A375 (cell line): ENCODE results near the gene ARHGDIA. TPM values are rescaled to one million over a fixed set of nuclear protein-coding genes. Genes with fewer than 3 reads are reported as not detected.

Experiments used
- total RNA-seq: library from RNA; depleted of rRNA; stranded (reverse); fragments of >200 nt; shearing (Covaris generic); gene quantifications from 2 replicates; pipeline ENCODE4 v1.2.3, GENCODE V29; 2014; rRNA removed

The ARHGDIA gene
- 229 and 255 TPM in 2 replicates for total RNA-seq

DNA sequence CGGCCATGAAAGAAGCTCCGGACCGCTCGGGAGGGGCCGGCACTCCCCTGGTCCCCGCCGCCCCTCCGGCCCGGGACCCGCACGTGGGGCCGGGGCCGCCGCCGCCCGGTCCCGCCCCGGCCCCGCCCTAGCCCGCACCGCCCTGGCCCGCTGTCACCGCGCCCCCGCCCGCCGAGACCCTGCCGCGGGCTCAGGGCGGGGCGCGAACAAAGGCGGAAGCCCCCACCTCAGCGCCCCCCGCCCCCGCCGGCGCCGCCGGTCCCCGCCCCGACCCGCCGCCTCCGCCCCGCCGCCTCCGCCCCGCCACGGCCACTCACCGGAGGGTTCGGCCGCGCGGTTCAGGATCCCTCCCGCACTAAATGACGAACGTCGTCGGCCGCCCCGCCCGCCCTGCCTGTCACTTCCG is at the start of gene ARHGDIA:
Gene ARHGDIA (minus strand): TSS at position 357 of the 406 bp plus-strand sequence. CDS start 1,407 bp downstream, outside the sequence.

DNA sequence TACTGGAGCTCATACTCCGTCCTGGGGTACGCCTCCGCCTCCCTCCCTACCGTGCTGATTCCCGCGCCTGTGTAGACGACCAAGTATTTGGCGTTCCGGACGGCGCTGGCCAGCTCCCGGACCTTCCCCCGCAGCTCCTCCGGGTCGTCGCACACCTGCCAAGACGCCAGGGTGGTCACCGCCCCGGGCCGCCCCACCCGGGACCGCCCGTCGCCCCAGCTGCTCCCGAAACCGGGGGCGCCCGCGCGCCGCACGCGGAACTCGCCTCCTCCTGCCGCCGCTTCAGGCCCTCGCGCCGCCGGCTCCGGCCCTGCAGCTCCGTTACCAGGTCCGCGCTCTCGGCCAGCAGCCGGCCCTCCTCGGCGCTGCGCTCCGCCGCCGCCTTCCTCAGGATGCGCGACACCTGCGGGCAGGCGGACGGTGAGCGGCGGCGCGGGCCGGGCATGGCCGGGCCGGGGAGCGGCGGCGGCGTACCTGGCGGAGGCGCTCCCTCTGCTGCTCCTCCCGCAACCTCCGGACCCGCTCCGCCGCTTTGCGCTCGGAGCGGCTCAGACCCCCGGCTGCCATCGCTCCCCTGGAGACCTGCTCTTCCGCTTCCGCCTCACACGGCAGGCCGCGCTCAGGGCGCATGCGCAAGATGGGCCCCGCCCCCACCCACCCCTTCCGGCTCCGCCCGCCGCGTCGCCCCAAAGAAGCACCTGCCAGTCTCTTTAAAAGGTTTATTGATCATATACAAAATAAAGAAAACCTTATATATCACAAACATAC is 46.6 kb upstream of the ARHGDIA start, which contains the start of gene SIRT7:
Gene SIRT7 (minus strand): TSS at position 612 of the 768 bp plus-strand sequence. CDS start 45 bp downstream, at position 567.

DNA sequence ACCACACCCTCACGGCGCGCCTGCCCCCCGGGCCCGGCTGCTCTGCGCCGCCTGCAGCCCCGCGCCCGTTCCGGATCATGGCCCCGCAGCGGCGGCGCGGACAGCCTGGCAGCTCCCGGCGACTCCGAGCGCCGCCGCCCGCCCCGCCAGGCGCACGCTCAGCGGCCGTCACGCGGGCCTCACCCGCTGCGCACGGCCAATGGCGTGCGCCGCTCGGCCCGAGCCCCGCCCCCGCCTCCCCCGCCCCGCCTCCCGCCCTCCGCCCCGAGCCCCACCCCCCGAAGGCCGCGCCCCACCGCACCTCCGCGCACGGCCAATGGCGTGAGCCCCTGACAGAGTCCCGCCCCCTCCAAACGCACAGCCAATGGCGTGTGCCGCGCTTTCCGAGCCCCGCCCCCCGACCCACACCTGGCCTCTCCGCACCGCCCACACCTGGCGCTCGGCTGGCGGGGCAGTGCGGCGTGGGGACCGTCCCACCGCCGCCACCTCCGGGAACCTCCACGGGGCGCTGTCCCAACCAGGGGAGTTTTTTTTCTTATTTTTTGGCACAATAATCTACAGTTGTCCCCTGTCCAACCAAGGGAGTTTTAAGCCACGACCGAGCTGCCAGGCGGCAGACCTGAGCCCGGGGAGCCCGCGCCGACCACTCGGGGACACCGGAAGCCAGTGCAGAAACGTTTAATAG is 40.3 kb upstream of the ARHGDIA start, which contains the start of gene PCYT2:
Gene PCYT2 (minus strand): TSS at position 123 of the 685 bp plus-strand sequence. CDS start 44 bp downstream, at position 79.

DNA sequence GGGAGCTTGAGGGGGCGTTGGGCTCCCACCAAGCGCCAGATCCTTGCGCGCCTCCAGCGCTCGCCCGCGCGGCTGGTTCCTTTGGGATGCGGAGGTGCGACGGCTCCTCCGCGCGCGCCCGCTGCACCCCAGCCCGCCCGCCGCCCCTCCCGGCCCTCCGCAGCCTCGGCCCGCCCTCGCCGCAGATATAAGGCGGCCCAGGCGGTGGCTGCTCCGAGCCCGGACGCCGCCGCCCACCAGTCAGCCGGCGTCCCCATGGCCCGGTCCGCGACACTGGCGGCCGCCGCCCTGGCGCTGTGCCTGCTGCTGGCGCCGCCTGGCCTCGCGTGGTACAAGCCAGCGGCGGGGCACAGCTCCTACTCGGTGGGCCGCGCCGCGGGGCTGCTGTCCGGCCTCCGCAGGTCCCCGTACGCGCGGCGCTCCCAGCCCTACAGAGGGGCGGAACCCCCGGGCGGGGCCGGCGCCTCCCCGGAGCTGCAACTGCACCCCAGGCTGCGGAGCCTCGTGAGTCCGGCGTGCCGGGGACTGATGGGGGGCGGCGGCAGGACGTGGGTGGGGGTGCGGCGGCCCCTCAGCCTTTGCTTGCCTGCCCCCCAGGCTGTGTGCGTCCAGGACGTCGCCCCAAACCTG is 31.0 kb upstream of the ARHGDIA start, which contains the start of gene NPB:
Gene NPB (plus strand): TSS at position 216 of the 630 bp plus-strand sequence. CDS start 40 bp downstream, at position 256.

DNA sequence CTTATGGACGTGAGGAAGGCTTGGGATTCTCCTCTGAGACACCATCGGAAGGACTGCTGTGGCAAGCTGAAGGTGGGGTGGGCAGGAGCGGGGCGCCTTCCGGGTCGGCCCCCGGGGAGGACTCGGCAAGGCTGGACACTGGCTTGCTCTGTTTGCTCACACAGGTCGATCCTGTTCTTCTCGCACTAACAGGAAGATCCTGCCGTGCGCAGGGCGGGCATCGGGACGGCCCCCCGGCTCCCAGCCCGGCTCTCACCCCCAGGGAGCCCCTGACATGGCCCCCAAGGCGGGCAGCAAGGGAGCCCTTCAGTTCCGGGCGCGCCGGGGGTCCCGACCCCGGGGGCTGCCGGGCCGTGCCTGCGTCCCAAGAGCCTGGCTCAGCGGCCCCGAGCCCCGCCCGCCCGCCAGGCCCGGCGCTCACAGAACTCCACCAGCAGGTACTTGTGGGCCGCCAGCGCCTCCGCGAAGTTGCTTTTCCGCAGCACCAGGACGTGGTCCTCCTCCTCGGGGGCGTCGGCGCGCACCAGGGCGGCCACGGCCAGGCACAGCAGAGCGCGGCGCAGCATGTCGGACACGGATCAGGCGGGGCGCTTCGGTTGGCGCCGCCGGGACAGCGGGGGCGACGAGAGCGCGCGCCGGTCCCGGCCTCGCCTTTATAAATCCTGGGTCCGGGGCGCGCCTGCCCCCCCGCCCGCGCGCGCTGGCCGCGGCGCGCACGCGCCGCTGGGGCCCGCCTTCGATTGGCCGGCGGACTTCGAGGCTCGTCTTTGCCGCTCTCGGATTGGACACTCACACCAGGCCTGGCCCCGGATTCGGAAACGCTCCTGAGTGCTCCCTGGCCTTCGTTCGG is 11.0 kb downstream of the ARHGDIA start, which contains the start of gene P4HB:
Gene P4HB (minus strand): TSS at position 630 of the 850 bp plus-strand sequence. CDS start 64 bp downstream, at position 566.

DNA sequence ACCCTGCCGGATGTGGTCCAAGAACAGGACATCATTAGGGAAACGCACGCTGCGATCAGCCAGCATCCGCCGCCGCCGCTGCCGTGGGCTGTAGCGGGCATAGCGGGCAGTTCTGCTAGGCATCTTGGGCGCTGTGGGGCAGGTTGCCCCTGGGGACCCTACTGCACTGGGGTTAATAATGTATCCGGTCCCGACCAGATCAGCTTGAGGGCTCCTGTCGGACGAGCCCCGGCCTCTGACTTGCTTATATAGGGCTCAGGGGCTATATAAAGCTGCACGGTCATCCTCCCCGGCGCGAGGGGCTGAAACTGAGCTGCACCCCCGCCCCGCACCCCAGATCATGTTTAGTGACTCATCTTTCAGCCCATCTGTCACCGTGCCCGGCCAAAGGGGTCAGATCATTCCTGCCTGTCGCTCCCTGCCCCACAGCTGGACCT is 36.3 kb downstream of the ARHGDIA start, which contains the start of gene PPP1R27:
Gene PPP1R27 (minus strand): TSS at position 220 of the 437 bp plus-strand sequence. CDS start 97 bp downstream, at position 123.

DNA sequence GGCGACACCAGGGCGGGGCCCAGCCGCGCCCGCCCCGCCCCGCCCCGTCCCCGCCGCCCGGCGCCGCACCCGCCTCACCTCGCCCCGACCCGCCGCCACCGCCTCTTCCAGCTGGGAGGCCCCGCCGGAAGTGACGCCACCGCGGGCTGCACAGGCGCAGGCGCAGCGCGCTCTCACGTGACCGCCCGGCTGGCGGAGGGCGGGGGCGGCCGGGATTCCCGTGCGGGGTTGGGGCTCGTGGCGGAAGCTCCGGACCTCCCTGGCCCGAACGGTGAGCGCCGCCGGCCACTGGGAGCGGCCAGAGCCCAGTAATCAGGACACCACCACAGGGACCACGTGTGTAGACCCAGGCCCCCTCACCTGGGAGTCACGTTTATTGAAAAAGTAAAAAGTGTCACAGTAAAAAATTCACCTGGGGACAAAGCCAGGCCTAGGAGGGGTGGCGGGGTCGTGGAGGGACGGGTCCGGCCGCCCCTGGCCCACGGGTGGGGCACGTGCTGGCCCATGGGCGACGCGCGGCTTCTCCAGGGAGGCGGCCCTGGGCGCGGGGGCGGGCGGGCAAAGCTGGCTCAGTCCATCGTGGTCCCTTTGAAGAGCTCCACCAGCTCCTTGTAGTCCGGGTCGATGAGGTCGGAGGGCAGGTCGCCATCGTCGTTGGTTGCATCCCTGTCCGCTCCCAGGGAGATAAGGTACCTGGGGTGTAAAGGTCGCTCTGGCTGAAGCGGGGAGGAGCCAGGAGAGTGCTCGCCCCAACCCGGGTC is 37.8 kb downstream of the ARHGDIA start, which contains the start of gene MCRIP1:
Gene MCRIP1 (minus strand): TSS at position 132 of the 761 bp plus-strand sequence. CDS start 8,785 bp downstream, outside the sequence.

Other genes starting within 250 kb of the ARHGDIA start
- 46.8 and 62.1 TPM in 2 replicates for gene NPLOC4, start 234.2 kb downstream of the ARHGDIA start, total RNA-seq
- gene TSPAN10, start 234.1 kb downstream of the ARHGDIA start, total RNA-seq: 1.7 and 2.2 TPM in 2 replicates
- gene PDE6G, start 214.8 kb downstream of the ARHGDIA start, total RNA-seq: 0.64 TPM in 1 of 2 replicates, not detected in the other
- gene OXLD1, start 204.7 kb downstream of the ARHGDIA start, total RNA-seq: 93.6 and 127 TPM in 2 replicates
- 56.2 and 57.7 TPM in 2 replicates for gene CCDC137, start 204.6 kb downstream of the ARHGDIA start, total RNA-seq
- 47.6 and 51.0 TPM in 2 replicates for gene ARL16, start 187.5 kb downstream of the ARHGDIA start, total RNA-seq
- gene HGS, start 187.3 kb downstream of the ARHGDIA start, total RNA-seq: 159 and 172 TPM in 2 replicates
- gene MRPL12, start 168.0 kb downstream of the ARHGDIA start, total RNA-seq: 42.8 and 60.5 TPM in 2 replicates
- 55.5 and 62.1 TPM in 2 replicates for gene SLC25A10, start 159.1 kb downstream of the ARHGDIA start, total RNA-seq
- not detected in 2 replicates for gene GCGR, start 67.2 kb downstream of the ARHGDIA start, total RNA-seq
- gene MCRIP1, start 38.0 kb downstream of the ARHGDIA start, total RNA-seq: 73.0 and 96.0 TPM in 2 replicates
- 0.61 TPM in 1 of 2 replicates, not detected in the other for gene PPP1R27, start 36.3 kb downstream of the ARHGDIA start, total RNA-seq
- gene P4HB, start 10.8 kb downstream of the ARHGDIA start, total RNA-seq: 716 and 811 TPM in 2 replicates
- 423 and 436 TPM in 2 replicates for gene ALYREF, start 20.2 kb upstream of the ARHGDIA start, total RNA-seq
- 135 and 136 TPM in 2 replicates for gene ANAPC11, start 20.4 kb upstream of the ARHGDIA start, total RNA-seq
- 0.11 and 0.24 TPM in 2 replicates for gene NPB, start 30.9 kb upstream of the ARHGDIA start, total RNA-seq
- 27.0 and 32.0 TPM in 2 replicates for gene PCYT2, start 40.1 kb upstream of the ARHGDIA start, total RNA-seq
- 31.6 and 35.1 TPM in 2 replicates for gene SIRT7, start 46.8 kb upstream of the ARHGDIA start, total RNA-seq
- 23.1 and 24.7 TPM in 2 replicates for gene MAFG, start 56.4 kb upstream of the ARHGDIA start, total RNA-seq
- 190 and 198 TPM in 2 replicates for gene PYCR1, start 66.0 kb upstream of the ARHGDIA start, total RNA-seq
- gene MYADML2, start 75.9 kb upstream of the ARHGDIA start, total RNA-seq: not detected in 2 replicates
- 0.11 TPM in 1 of 2 replicates, not detected in the other for gene NOTUM, start 89.8 kb upstream of the ARHGDIA start, total RNA-seq
- gene ASPSCR1, start 106.3 kb upstream of the ARHGDIA start, total RNA-seq: 43.4 and 50.5 TPM in 2 replicates
- gene CENPX, start 151.5 kb upstream of the ARHGDIA start, total RNA-seq: 81.1 and 86.3 TPM in 2 replicates
- gene LRRC45, start 152.0 kb upstream of the ARHGDIA start, total RNA-seq: 17.9 and 20.5 TPM in 2 replicates
- 15.0 and 18.4 TPM in 2 replicates for gene RAC3, start 160.3 kb upstream of the ARHGDIA start, total RNA-seq
- gene DCXR, start 166.4 kb upstream of the ARHGDIA start, total RNA-seq: 74.0 and 86.0 TPM in 2 replicates
- gene RFNG, start 180.5 kb upstream of the ARHGDIA start, total RNA-seq: 29.9 and 33.5 TPM in 2 replicates
- 204 and 210 TPM in 2 replicates for gene GPS1, start 180.6 kb upstream of the ARHGDIA start, total RNA-seq
- gene DUS1L, start 194.5 kb upstream of the ARHGDIA start, total RNA-seq: 127 and 134 TPM in 2 replicates
- gene FASN, start 226.9 kb upstream of the ARHGDIA start, total RNA-seq: 246 and 260 TPM in 2 replicates